WTC11 (cell line): ENCODE data around the gene CDK9. TPM values are rescaled to one million over a fixed set of nuclear protein-coding genes. Genes with fewer than 3 reads are reported as not detected.
A peak's percentile ranks its signal among the peaks of the same experiment; 100 is the strongest.

Experiments
- ATAC-seq: fragments of 200-7000 bp; cut with Tn5 transposase; 2 replicates; pipeline ENCODE4 v1.10.0; 2021; ENCODE audit warnings: mild to moderate bottlenecking, moderate library complexity
- CTCF ChIA-PET: fragments of 300-600 bp; sonication (Branson Sonifier 250); formaldehyde crosslinking; loops from one replicate; lab custom pipeline; 2021; ENCODE audit warnings: antibody characterized with exemption; lab: Charles Lee
- POLR2A ChIA-PET: fragments of 350-600 bp; sonication (Branson Sonifier 250); formaldehyde crosslinking; loops from one replicate; lab custom pipeline; 2021; ENCODE audit warnings: antibody characterized with exemption; lab: Charles Lee
- DNase-seq: peaks from one replicate; pipeline ENCODE4 v3.0.0; 2021; ENCODE audit warnings: low spot score
- H3K27ac Mint-ChIP-seq: 2 replicates; pipeline ENCODE4 v1.8.0; 2021; ENCODE audit warnings: mixed read lengths
- H3K27me3 Mint-ChIP-seq: 2 replicates; pipeline ENCODE4 v1.8.0; 2021; ENCODE audit warnings: low read depth, mild to moderate bottlenecking, moderate library complexity, mixed read lengths
- H3K36me3 Mint-ChIP-seq: 2 replicates; pipeline ENCODE4 v1.8.0; 2021; ENCODE audit warnings: mixed read lengths
- H3K4me1 Mint-ChIP-seq: 2 replicates; pipeline ENCODE4 v1.8.0; 2022; ENCODE audit warnings: mixed read lengths
- H3K4me3 Mint-ChIP-seq: 2 replicates; pipeline ENCODE4 v1.8.0; 2021; ENCODE audit warnings: mild to moderate bottlenecking, moderate library complexity, mixed read lengths
- H3K9me3 Mint-ChIP-seq: 2 replicates; pipeline ENCODE4 v1.8.0; 2021; ENCODE audit warnings: mixed read lengths
- CBFB ChIP-seq: sonication (generic); formaldehyde crosslinking; IDR thresholded peaks from 2 replicates; pipeline ENCODE4 v1.8.1; 2022; ENCODE audit warnings: mild to moderate bottlenecking, low read depth, missing genetic modification reagents
- ETV6 ChIP-seq: sonication (generic); formaldehyde crosslinking; IDR thresholded peaks from 2 replicates; pipeline ENCODE4 v1.8.1; 2022; ENCODE audit warnings: mild to moderate bottlenecking, missing genetic modification reagents
- FOXK1 ChIP-seq: sonication (generic); formaldehyde crosslinking; IDR thresholded peaks from 2 replicates; pipeline ENCODE4 v1.8.0; 2022; ENCODE audit warnings: mild to moderate bottlenecking, moderate library complexity, missing genetic modification reagents
- MYBL2 ChIP-seq: sonication (generic); formaldehyde crosslinking; IDR thresholded peaks from 2 replicates; pipeline ENCODE4 v1.8.1; 2023; ENCODE audit warnings: mild to moderate bottlenecking, moderate library complexity, missing genetic modification reagents
- NFYB ChIP-seq: sonication (generic); formaldehyde crosslinking; conservative IDR thresholded peaks from 2 replicates; pipeline ENCODE4 v1.8.0; 2022; ENCODE audit warnings: low read depth, missing genetic modification reagents
- NR2C2 ChIP-seq: sonication (generic); formaldehyde crosslinking; IDR thresholded peaks from 2 replicates; pipeline ENCODE4 v1.8.0; 2022; ENCODE audit warnings: mild to moderate bottlenecking, missing genetic modification reagents
- OVOL2 ChIP-seq: fragments of 250-450 bp; sonication (Bioruptor Pico); IDR thresholded peaks from 2 replicates; pipeline ENCODE4 v1.9.0; 2021; ENCODE audit warnings: mild to moderate bottlenecking, borderline replicate concordance
- SOX15 ChIP-seq: fragments of 250-450 bp; sonication (Bioruptor Pico); IDR thresholded peaks from 2 replicates; pipeline ENCODE4 v1.9.0; 2021; ENCODE audit warnings: mild to moderate bottlenecking
- ZNF138 ChIP-seq: sonication (generic); formaldehyde crosslinking; conservative IDR thresholded peaks from 2 replicates; pipeline ENCODE4 v1.8.1; 2022; ENCODE audit warnings: mild to moderate bottlenecking, moderate library complexity, missing genetic modification reagents
- ZNF317 ChIP-seq: sonication (generic); formaldehyde crosslinking; IDR thresholded peaks from 2 replicates; pipeline ENCODE4 v1.8.1; 2023; ENCODE audit warnings: low read depth, mild to moderate bottlenecking, moderate library complexity, missing genetic modification reagents, borderline replicate concordance
- ZNF423 ChIP-seq: fragments of 250-450 bp; sonication (Bioruptor Pico); IDR thresholded peaks from 2 replicates; pipeline ENCODE4 v2.1.2; 2022; ENCODE audit warnings: mild to moderate bottlenecking, moderate library complexity
- total RNA-seq: library from RNA; stranded (reverse); gene quantifications from 3 replicates; pipeline ENCODE4 v1.2.3, GENCODE V29; 2021
- TF ChIP-seq, protein P1 (sequence below): sonication (generic); formaldehyde crosslinking; IDR thresholded peaks from 2 replicates; pipeline ENCODE4 v1.8.1; 2022; ENCODE audit warnings: mild to moderate bottlenecking, moderate library complexity, missing genetic modification reagents
- TF ChIP-seq, protein P2 (sequence below): sonication (generic); formaldehyde crosslinking; IDR thresholded peaks from 2 replicates; pipeline ENCODE4 v1.8.1; 2022; ENCODE audit warnings: low read depth, missing genetic modification reagents, borderline replicate concordance
- TF ChIP-seq, protein P3 (sequence below): sonication (generic); formaldehyde crosslinking; IDR thresholded peaks from 2 replicates; pipeline ENCODE4 v1.8.1; 2022; ENCODE audit warnings: missing genetic modification reagents, borderline replicate concordance
- TF ChIP-seq, protein P4 (sequence below): sonication (generic); formaldehyde crosslinking; IDR thresholded peaks from 2 replicates; pipeline ENCODE4 v1.8.0; 2022; ENCODE audit warnings: mild to moderate bottlenecking, missing genetic modification reagents
- TF ChIP-seq, protein P5 (sequence below): sonication (generic); formaldehyde crosslinking; conservative IDR thresholded peaks from 2 replicates; pipeline ENCODE4 v1.8.1; 2023; ENCODE audit warnings: mild to moderate bottlenecking, low read depth, missing genetic modification reagents, moderate library complexity
- TF ChIP-seq, protein P6 (sequence below): sonication (generic); formaldehyde crosslinking; IDR thresholded peaks from 2 replicates; pipeline ENCODE4 v1.8.0; 2023; ENCODE audit warnings: missing genetic modification reagents, mild to moderate bottlenecking, borderline replicate concordance

Gene CDK9
- total RNA-seq, 1 experiment from 2014 or later = 111 TPM

DNA sequence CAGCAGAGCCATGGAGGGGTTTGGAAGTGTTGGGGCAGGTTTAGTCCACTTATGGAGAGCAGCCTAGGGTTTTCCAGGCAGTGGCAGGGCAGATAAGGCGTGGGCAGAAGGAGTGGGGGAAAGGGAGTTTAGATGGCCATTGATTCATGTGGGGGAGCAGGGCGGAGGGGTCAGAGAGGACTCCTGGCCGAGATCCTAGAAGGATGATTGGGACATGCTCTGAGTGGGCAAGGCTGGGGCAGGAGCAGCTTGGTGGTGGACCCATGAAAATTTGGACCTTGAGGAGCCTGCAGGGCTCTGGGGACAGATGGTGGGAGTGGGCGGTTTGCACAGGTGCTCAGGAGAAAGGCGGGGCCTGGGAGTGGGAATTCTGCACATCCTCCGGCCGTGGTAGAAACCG lies 32.7 kb upstream of the CDK9 start (continued):
- TF ChIP-seq ZNF317 (no peak), ETV6 (CRISPR knock-in tag) (no peak)
- TF ChIP-seq, all 79 proteins: peak for 0

DNA sequence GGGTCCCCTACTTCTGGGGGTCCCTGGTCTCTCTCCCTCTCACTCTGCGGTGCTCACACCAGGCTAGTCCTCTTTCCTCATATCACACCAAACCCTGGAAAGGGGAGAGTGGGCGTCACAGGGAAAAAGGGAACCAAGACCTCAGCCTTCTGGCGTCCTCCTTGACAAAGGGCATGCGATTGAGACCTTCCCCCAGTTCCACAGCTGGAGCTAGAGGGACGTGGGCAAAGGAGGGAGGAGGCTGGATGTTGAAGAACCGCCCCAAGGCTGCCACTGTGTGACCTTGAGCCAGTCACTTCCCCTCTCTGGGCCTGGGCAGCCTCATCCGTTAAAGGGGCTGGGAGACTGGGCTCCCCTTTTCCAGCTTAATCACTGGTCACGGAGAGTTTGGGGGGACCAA lies 32.2 kb upstream of the CDK9 start:
- no peak for ATAC-seq
- Mint-ChIP-seq H3K27me3 (peaks cover 56% of the 10 kb centered on the region), H3K4me3 (no peak overlapping the region), H3K4me1 (peaks cover 4% of the 10 kb centered on the region; the same call in 1 of the 2 replicates), H3K36me3 (no peaks in the 10 kb centered on the region), H3K9me3 (no peaks in the 10 kb centered on the region), H3K27ac (no peak overlapping the region)
- TF ChIP-seq, protein P1, sequence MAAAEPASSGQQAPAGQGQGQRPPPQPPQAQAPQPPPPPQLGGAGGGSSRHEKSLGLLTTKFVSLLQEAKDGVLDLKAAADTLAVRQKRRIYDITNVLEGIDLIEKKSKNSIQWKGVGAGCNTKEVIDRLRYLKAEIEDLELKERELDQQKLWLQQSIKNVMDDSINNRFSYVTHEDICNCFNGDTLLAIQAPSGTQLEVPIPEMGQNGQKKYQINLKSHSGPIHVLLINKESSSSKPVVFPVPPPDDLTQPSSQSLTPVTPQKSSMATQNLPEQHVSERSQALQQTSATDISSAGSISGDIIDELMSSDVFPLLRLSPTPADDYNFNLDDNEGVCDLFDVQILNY (CRISPR knock-in tag) = no peak
- TF ChIP-seq SOX15 (no peak), NR2C2 (CRISPR knock-in tag) (no peak), OVOL2 (CRISPR knock-in tag) (no peak), FOXK1 (CRISPR knock-in tag) (no peak)
- TF ChIP-seq, protein P2, sequence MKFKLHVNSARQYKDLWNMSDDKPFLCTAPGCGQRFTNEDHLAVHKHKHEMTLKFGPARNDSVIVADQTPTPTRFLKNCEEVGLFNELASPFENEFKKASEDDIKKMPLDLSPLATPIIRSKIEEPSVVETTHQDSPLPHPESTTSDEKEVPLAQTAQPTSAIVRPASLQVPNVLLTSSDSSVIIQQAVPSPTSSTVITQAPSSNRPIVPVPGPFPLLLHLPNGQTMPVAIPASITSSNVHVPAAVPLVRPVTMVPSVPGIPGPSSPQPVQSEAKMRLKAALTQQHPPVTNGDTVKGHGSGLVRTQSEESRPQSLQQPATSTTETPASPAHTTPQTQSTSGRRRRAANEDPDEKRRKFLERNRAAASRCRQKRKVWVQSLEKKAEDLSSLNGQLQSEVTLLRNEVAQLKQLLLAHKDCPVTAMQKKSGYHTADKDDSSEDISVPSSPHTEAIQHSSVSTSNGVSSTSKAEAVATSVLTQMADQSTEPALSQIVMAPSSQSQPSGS (CRISPR knock-in tag) = no peak
- TF ChIP-seq, protein P3, sequence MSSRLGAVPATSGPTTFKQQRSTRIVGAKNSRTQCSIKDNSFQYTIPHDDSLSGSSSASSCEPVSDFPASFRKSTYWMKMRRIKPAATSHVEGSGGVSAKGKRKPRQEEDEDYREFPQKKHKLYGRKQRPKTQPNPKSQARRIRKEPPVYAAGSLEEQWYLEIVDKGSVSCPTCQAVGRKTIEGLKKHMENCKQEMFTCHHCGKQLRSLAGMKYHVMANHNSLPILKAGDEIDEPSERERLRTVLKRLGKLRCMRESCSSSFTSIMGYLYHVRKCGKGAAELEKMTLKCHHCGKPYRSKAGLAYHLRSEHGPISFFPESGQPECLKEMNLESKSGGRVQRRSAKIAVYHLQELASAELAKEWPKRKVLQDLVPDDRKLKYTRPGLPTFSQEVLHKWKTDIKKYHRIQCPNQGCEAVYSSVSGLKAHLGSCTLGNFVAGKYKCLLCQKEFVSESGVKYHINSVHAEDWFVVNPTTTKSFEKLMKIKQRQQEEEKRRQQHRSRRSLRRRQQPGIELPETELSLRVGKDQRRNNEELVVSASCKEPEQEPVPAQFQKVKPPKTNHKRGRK (CRISPR knock-in tag) = no peak
- CTCF ChIA-PET = interaction anchor here (1.6 to 3.3 kb wide), 5 partner anchors 9 to 116 kb away, joined by 4 to 34 read pairs (median 10); partner anchors contain the start of gene TOR2A
- DNase-seq = no peak
- POLR2A ChIA-PET = interaction anchor here (0.5 to 1.1 kb wide), 4 partner anchors 11 to 185 kb away, joined by 3 to 4 read pairs (median 3); partner anchors contain the start of gene CDK9

DNA sequence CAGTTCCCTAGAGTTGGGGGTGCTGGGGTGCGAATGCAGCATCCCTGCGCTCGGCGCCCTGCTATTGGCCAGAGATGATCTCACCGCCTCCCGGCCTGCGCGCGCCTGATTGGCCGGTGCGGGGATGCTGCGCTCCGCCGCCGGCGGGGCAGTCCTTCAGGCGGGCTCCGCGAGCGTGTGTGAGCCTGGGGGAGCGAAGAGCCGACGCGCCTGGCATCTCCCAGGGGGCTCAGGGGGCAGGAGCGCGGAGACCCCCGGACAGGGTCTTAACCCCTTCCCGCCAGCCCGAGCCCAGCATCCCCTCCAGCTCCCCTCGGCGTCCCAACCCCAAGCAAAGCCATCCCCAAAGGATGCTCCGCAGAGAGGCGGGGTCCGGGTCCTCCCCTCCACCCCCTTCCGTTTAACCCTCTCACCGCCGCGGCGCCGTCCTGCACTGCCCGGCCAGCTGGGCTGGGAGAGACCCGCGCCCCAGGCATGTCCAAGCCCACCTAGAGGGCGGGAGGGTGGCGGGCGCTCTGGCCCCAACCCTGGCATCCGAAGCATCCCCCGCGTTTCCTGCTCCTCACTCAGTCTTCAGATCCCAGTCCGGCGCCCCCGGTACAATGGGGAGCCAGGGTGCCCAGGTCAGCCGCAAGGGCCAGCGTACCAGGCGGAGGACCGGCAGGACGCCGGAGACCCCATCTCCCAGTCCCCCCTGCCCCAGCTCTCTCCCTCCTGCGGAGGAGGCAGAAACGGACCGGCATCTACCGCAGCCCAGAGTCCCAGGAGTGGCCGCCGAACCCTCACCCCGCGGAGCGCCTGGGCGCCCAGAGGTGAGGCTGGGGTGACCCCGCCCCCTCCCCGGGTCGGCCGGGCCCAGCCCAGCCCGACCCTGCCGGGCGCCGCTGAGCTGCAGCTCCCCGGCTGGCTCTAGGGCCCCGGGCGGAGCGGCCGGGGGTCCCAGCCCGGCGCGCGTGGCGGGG lies 31.5 kb upstream of the CDK9 start:
- Mint-ChIP-seq H3K4me3 (peak overlapping the region; percentile 68), H3K9me3 (no peaks in the 10 kb centered on the region), H3K36me3 (no peaks in the 10 kb centered on the region), H3K4me1 (peaks cover 4% of the 10 kb centered on the region; the same call in 1 of the 2 replicates), H3K27me3 (peaks cover 58% of the 10 kb centered on the region), H3K27ac (no peak overlapping the region)
- ATAC-seq (peak; percentile 84), DNase-seq (peak; percentile 80)
- ChIA-PET POLR2A (interaction anchor here (0.5 to 1.1 kb wide), 4 partner anchors 12 to 185 kb away, joined by 3 to 4 read pairs (median 3); partner anchors contain the start of gene CDK9), CTCF (interaction anchor here (0.8 to 3.3 kb wide), 8 partner anchors 9 to 167 kb away, joined by 3 to 34 read pairs (median 10); partner anchors contain the start of genes ENG and TOR2A)
- TF ChIP-seq ZNF138 (CRISPR knock-in tag) = 0 out of 2 replicates have a peak, but pooled peaks have one; percentile 77
- TF ChIP-seq, protein P4, sequence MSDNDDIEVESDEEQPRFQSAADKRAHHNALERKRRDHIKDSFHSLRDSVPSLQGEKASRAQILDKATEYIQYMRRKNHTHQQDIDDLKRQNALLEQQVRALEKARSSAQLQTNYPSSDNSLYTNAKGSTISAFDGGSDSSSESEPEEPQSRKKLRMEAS (CRISPR knock-in tag) = peak; percentile 53
- TF ChIP-seq MYBL2 (CRISPR knock-in tag) = peak; percentile 27; the same call in 1 of the 2 replicates
- 0 out of 2 replicates have a peak, but pooled peaks have one; percentile 17 for TF ChIP-seq ZNF423 (CRISPR knock-in tag)
- TF ChIP-seq, protein P1 (CRISPR knock-in tag) = peak; percentile 62; the same call in 1 of the 2 replicates
- TF ChIP-seq NFYB (CRISPR knock-in tag) = peak; percentile 62; the same call in 1 of the 2 replicates
- TF ChIP-seq CBFB = no peak
- TF ChIP-seq, protein P5, sequence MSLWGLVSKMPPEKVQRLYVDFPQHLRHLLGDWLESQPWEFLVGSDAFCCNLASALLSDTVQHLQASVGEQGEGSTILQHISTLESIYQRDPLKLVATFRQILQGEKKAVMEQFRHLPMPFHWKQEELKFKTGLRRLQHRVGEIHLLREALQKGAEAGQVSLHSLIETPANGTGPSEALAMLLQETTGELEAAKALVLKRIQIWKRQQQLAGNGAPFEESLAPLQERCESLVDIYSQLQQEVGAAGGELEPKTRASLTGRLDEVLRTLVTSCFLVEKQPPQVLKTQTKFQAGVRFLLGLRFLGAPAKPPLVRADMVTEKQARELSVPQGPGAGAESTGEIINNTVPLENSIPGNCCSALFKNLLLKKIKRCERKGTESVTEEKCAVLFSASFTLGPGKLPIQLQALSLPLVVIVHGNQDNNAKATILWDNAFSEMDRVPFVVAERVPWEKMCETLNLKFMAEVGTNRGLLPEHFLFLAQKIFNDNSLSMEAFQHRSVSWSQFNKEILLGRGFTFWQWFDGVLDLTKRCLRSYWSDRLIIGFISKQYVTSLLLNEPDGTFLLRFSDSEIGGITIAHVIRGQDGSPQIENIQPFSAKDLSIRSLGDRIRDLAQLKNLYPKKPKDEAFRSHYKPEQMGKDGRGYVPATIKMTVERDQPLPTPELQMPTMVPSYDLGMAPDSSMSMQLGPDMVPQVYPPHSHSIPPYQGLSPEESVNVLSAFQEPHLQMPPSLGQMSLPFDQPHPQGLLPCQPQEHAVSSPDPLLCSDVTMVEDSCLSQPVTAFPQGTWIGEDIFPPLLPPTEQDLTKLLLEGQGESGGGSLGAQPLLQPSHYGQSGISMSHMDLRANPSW (CRISPR knock-in tag) = 0 out of 2 replicates have a peak, but pooled peaks have one; percentile 18
- TF ChIP-seq, protein P6, sequence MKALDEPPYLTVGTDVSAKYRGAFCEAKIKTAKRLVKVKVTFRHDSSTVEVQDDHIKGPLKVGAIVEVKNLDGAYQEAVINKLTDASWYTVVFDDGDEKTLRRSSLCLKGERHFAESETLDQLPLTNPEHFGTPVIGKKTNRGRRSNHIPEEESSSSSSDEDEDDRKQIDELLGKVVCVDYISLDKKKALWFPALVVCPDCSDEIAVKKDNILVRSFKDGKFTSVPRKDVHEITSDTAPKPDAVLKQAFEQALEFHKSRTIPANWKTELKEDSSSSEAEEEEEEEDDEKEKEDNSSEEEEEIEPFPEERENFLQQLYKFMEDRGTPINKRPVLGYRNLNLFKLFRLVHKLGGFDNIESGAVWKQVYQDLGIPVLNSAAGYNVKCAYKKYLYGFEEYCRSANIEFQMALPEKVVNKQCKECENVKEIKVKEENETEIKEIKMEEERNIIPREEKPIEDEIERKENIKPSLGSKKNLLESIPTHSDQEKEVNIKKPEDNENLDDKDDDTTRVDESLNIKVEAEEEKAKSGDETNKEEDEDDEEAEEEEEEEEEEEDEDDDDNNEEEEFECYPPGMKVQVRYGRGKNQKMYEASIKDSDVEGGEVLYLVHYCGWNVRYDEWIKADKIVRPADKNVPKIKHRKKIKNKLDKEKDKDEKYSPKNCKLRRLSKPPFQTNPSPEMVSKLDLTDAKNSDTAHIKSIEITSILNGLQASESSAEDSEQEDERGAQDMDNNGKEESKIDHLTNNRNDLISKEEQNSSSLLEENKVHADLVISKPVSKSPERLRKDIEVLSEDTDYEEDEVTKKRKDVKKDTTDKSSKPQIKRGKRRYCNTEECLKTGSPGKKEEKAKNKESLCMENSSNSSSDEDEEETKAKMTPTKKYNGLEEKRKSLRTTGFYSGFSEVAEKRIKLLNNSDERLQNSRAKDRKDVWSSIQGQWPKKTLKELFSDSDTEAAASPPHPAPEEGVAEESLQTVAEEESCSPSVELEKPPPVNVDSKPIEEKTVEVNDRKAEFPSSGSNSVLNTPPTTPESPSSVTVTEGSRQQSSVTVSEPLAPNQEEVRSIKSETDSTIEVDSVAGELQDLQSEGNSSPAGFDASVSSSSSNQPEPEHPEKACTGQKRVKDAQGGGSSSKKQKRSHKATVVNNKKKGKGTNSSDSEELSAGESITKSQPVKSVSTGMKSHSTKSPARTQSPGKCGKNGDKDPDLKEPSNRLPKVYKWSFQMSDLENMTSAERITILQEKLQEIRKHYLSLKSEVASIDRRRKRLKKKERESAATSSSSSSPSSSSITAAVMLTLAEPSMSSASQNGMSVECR (CRISPR knock-in tag) = peak; percentile 41; the same call in 1 of the 2 replicates
